NT2/D1 (cell line): ENCODE data around the gene VSTM1.

Experiments
- DNase-seq: peaks from one replicate; pipeline ENCODE4 v3.0.0-alpha.2; 2011; ENCODE audit warnings: low read depth, low spot score
- H3K27me3 ChIP-seq: 2 replicates; pipeline ENCODE4 v1.6.0; 2011; ENCODE audit warnings: mild to moderate bottlenecking; ENCODE audit not compliant: insufficient read length, insufficient read depth
- H3K36me3 ChIP-seq: 2 replicates; pipeline ENCODE4 v1.6.1; 2011; ENCODE audit warnings: mild to moderate bottlenecking, low read length, mixed read lengths; ENCODE audit not compliant: insufficient read depth, insufficient read length
- H3K4me1 ChIP-seq: 2 replicates; pipeline ENCODE4 v1.5.1; 2011; ENCODE audit not compliant: insufficient read depth, insufficient read length
- H3K4me3 ChIP-seq: 2 replicates; pipeline ENCODE4 v1.5.1; 2011; ENCODE audit warnings: low read depth; ENCODE audit not compliant: insufficient read length
- H3K9ac ChIP-seq: 2 replicates; pipeline ENCODE4 v1.6.0; 2011; ENCODE audit warnings: low read depth; ENCODE audit not compliant: insufficient read length
- H3K9me3 ChIP-seq: 2 replicates; pipeline ENCODE4 v1.5.1; 2011; ENCODE audit warnings: mild to moderate bottlenecking, low read length; ENCODE audit not compliant: insufficient read depth
- SUZ12 ChIP-seq: IDR thresholded peaks from 2 replicates; pipeline ENCODE4 v1.6.1; 2011; ENCODE audit not compliant: insufficient read length, insufficient read depth; ENCODE audit errors: extremely low read depth
- YY1 ChIP-seq: IDR thresholded peaks from 2 replicates; pipeline ENCODE4 v1.6.1; 2011; ENCODE audit not compliant: insufficient read length, insufficient read depth
- ZNF274 ChIP-seq: IDR thresholded peaks from 2 replicates; pipeline ENCODE4 v1.6.1; 2011; ENCODE audit warnings: mild to moderate bottlenecking, low read depth, low read length

The VSTM1 gene

DNA sequence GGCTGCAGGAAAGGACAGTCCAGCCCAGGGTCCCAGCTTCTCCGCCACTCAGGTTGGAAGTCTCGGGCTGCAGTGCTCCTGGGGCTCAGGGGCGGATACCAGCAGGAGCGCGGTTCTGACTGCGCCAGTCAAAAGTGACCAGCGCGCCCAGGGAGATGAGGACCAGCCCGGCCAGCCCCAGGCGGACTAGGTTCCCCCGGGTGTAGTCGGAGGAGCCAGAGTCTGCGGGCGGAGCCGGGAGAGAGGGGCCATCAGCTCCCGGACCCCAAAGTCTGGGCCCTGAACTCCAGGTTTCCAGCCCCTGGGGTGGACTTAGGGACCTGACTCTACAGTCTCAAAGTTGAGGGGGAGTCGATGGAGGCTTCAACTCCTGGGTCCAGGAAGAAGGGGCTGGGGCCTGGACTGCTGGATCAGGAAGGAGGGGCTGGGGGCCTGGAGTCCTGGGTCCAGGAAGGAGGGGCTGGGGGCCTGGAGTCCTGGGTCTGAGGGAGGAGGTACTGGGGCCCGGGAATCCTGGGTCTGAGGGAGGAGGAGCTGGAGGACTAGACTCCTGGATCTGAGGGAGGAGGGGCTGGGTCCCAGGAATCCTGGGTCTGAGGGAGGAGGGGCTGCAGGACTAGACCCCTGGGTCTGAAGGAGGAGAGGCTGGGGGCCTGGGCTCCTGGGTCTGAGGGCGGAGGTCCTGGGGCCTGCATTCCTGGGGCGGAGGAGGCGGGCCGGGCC, 31.6 kb upstream of the VSTM1 start:
- Histone ChIP-seq H3K36me3 (no peaks in the 10 kb centered on the region), H3K9ac (peak overlapping the region; percentile 56), H3K27me3 (peaks cover 16% of the 10 kb centered on the region), H3K4me3 (peak overlapping the region; percentile 45), H3K4me1 (peaks cover 2% of the 10 kb centered on the region), H3K9me3 (peaks cover 8% of the 10 kb centered on the region; the same call in 1 of the 2 replicates)
- TF ChIP-seq SUZ12 (no peak), ZNF274 (no peak), YY1 (no peak)
- DNase-seq = no peak

DNA sequence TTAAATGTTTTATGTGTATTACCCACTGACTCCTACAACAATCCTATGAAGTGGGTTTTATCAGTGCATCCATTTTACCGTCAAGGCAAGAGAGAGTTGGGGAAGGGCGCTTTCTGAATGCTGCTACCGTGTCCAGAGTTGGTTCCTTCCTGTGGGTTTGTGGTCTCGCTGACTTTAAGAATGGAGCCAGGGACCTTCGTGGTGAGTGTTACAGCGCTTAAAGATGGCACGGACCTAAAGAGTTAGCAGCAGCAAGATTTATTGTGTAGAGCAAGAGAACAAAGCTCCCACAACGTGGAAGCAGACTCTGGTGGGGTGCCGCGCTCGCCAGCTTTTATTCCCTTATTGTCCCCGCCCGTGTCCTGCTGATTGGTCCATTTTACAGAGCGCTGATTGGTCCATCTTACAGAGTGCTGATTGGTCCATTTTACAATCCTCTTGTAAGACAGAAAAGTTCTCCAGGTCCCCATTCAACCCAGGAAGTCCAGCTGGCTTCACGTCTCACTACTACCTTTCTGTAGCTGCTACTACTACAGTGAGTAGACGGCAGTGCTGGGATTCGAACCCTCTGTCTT, 30.8 kb upstream of the VSTM1 start:
- Histone ChIP-seq H3K4me3 (no peak overlapping the region), H3K36me3 (no peaks in the 10 kb centered on the region), H3K9me3 (peaks cover 8% of the 10 kb centered on the region; the same call in 1 of the 2 replicates), H3K27me3 (peaks cover 16% of the 10 kb centered on the region), H3K4me1 (peaks cover 2% of the 10 kb centered on the region), H3K9ac (no peak overlapping the region)
- TF ChIP-seq SUZ12 (no peak), YY1 (no peak)
- DNase-seq = no peak

DNA sequence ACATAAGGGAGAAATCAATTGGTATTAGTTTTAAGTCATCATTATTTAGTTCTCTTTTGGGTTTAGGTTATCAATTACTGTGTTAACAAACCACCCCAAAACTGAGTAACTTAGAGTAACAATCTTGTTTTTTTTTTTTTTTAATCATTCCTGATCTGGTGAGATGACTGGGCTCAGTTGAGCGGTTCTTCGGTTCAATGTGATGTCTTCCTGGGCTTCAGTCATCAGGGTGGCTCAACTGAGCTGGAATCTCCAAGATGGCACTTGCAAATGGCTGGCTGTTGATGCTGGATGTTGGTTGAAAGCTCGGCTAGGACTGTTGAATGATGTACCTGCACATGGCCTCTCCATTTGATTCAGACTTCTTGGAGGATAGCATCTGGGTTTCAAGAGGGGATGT, 20.7 kb upstream of the VSTM1 start:
- peaks cover 19% of the 10 kb centered on the region for H3K9me3 ChIP-seq
- no peak for DNase-seq
- no peak overlapping the region for H3K4me3 ChIP-seq
- no peak overlapping the region for H3K9ac ChIP-seq
- H3K27me3 ChIP-seq = no peaks in the 10 kb centered on the region
- no peak for TF ChIP-seq ZNF274
- TF ChIP-seq YY1 = no peak
- TF ChIP-seq SUZ12 = no peak
- no peaks in the 10 kb centered on the region for H3K36me3 ChIP-seq
- H3K4me1 ChIP-seq = no peaks in the 10 kb centered on the region

DNA sequence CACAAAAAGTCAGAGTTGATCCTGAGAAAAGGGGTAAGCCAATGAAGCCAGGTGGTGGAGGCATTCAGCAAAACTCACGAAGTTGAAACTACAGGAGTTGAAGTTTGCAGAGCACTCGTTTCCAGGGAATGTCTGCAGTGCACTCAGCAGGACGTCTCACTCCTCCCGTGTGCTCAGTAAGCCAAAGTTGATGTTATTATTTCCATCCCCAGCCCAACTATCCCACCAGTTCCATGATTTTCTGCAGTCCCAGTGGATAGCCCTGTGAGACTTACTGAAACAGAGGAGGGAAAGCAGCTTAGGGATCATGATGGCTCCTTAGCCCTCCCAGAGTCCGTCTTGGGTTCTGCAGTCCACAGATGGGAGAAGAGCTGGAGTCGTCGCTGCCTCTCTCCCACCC, 17.3 kb upstream of the VSTM1 start, which contains the start of gene TARM1:
TARM1 (minus strand) TSS at position 334 of the 400 bp plus-strand sequence; CDS start at position 309, 25 bp downstream.
- Histone ChIP-seq H3K9ac (no peak within 1 kb of the TSS), H3K4me3 (no peak within 1 kb of the TSS), H3K4me1 (no peaks in the 10 kb centered on the region), H3K36me3 (no peaks in the 10 kb centered on the region), H3K9me3 (peaks cover 19% of the 10 kb centered on the region), H3K27me3 (no peaks in the 10 kb centered on the region)
- TF ChIP-seq ZNF274 (no peak), SUZ12 (no peak), YY1 (no peak)
- no peak for DNase-seq

DNA sequence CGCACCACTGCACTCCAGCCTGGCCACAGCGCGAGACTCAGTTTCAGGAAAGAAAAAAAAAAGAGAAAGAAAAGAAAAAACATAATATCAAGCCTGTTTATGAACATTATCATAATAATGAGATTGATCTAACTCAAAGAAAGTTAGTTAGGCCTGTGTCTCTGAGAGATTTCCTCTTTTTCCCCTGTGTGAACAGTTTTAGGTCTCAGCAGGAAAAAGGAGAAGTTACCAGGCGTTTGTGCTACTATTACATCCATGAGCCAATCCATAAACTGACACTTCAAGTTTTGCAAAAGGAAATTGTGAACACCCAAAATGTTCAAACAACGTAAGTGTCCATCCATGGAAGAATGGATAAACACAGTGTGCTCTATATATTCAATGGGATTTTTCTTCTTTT, 13.6 kb upstream of the VSTM1 start:
- DNase-seq = no peak
- no peak overlapping the region for H3K9ac ChIP-seq
- no peaks in the 10 kb centered on the region for H3K36me3 ChIP-seq
- TF ChIP-seq SUZ12 (no peak), ZNF274 (no peak), YY1 (no peak)
- H3K27me3 ChIP-seq = no peaks in the 10 kb centered on the region
- peaks cover 9% of the 10 kb centered on the region; the same call in 1 of the 2 replicates for H3K9me3 ChIP-seq
- no peak overlapping the region for H3K4me3 ChIP-seq
- H3K4me1 ChIP-seq = no peaks in the 10 kb centered on the region

DNA sequence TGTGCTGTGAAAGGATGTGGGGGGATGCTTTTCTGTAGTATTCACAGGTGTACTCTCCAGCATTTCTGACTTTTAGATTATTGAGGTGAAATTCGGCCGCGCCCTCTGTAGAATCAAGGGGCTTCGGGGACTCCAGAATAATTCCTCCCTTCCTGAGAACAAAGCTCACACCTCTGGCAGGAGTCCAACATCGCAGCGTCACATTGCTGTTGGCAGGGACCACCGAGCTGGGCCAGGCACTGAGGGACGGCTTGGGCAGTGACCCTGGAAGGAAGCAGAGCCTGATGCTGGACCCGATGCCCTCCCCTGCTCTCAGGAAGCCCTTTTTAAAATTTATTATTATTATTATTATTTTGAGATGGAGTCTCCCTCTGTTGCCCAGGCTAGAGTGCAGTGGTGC, 11.2 kb upstream of the VSTM1 start:
- no peaks in the 10 kb centered on the region for H3K27me3 ChIP-seq
- DNase-seq = no peak

DNA sequence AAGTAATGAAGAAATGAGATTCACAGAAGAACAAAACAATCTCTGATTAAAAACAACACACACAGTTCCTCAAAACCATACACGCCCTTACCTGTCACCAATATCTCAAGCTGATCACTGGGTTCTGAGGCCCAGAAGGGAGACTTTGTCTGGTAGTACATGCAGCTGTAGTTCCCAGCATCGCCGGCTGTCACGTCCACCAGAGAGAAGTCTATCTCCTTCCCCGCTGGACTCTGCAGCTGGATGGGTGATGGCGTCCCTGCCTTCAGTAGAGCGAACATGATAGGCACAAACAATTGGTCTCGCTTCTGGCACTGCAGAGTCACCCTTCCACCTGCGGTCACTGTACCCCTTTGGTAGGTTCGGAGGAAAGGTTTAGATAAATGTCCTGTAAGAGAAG, 10.1 kb upstream of the VSTM1 start:
- H3K4me3 ChIP-seq = no peak overlapping the region
- H3K36me3 ChIP-seq = no peaks in the 10 kb centered on the region
- no peaks in the 10 kb centered on the region for H3K4me1 ChIP-seq
- no peaks in the 10 kb centered on the region for H3K27me3 ChIP-seq
- no peak for DNase-seq
- H3K9me3 ChIP-seq = no peaks in the 10 kb centered on the region
- H3K9ac ChIP-seq = no peak overlapping the region
- no peak for TF ChIP-seq ZNF274
- no peak for TF ChIP-seq YY1
- TF ChIP-seq SUZ12 = no peak

More for the DNA sequence above, 11.2 kb upstream of the VSTM1 start:
- Histone ChIP-seq H3K36me3 (no peaks in the 10 kb centered on the region), H3K9ac (no peak overlapping the region), H3K4me1 (no peaks in the 10 kb centered on the region), H3K9me3 (no peaks in the 10 kb centered on the region), H3K4me3 (no peak overlapping the region)
- TF ChIP-seq ZNF274 (no peak), SUZ12 (no peak)
